GM12801 (cell line): ENCODE data around the gene PNISR.

ENCODE experiments used
- CTCF ChIP-seq: IDR thresholded peaks from one replicate; pipeline ENCODE4 v1.5.1; 2011; ENCODE audit warnings: control low read depth; ENCODE audit not compliant: insufficient read length; ENCODE audit errors: extremely low read depth

Gene PNISR

GRCh38 chr6:99424761-99425646 is at the start of gene PNISR:
PNISR (minus strand) TSS chr6:99425308; CDS start chr6:99414659, 10,649 bp downstream.
- no peak for TF ChIP-seq CTCF

GRCh38 chr6:99473730-99474129 is 48.6 kb upstream of the PNISR start:
- no peak for TF ChIP-seq CTCF

- TF ChIP-seq CTCF, result no peak
Observed at GRCh38 chr6:99471638-99472037, 46.5 kb upstream of the PNISR start.

GRCh38 chr6:99467509-99468106 is 42.5 kb upstream of the PNISR start:
- TF ChIP-seq CTCF, result no peak

GRCh38 chr6:99458319-99458718 is 33.2 kb upstream of the PNISR start:
- no peak for TF ChIP-seq CTCF

- no peak for TF ChIP-seq CTCF
Observed at GRCh38 chr6:99446076-99446475, 21.0 kb upstream of the PNISR start.

GRCh38 chr6:99434702-99435530 is 9.8 kb upstream of the PNISR start:
- TF ChIP-seq CTCF, result no peak
